ENCODE measurements around the gene LRRC71. TPM values are rescaled to one million over a fixed set of nuclear protein-coding genes. Genes with fewer than 3 reads are reported as not detected.

LRRC71 gene
- total RNA-seq, 4 donors from 2014 or later = 0.40 TPM; not detected in 3

DNA sequence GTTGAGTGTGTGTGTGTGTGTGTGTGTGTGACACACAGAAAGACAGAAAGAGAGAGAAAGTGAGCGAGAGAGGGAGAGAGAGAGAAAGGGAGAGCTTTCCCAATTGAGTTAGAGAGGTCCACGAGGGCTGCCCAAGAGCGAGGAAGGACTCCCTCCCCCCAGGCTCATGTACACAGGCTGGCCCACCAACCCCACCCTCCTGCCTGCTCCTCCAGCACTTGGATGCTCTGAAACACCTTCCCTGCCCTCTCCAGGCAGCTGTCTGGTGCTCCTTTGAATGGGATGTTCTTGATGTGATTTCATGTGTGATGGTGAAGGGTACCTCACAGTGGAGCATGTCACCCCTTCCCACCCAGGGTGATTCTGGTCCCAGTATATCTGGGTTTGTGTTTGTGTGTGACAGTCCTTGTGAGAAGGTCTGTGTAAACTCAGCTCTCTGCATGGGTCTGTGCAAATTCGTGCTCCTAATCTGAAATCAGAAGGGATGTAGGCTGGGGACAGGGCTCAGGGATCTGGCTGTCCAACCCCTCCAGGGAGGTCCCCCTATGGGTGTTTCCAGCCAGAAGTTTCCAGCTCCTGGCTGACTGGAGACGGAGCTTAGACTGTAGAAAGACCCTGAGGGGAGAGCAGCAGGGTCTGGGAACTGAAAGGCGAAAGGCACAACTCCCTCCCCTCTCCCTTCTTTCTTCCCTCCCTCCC, 33.7 kb upstream of the LRRC71 start:
- no peak overlapping the region for H3K27ac ChIP-seq

DNA sequence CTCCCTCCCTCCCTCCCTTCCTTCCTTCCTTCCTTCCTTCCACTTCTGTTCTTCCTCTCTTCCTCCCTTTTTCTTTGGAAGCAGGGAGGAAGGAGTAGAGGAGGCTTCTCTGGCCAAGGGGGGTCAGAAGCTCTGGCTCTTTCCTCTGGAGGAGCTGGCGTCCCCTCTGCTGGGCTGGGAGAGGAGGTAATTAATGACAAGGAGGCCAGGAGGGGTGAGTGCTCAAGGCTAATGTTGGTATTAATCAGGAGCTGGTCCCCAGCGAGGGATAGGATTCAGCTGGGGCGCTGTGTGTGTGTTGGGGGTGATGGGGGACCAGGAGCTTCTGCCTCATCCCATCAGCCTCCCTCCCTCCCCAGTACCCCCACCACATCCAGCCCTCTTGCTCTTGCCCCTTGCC, 33.1 kb upstream of the LRRC71 start:
- peaks cover 0 to 5% (median 0%) of the 10 kb centered on the region in 3 donors for H3K4me1 ChIP-seq
- peaks cover 49% of the 10 kb centered on the region for H3K27me3 ChIP-seq
- H3K36me3 ChIP-seq = no peaks in the 10 kb centered on the region
- no CpG with 5 or more reads among the region's 3 CpGs for WGBS, 2 donors (ENCODE audit: low coverage in 1 of 2)
- no peak for ATAC-seq
- no peak overlapping the region for H3K27ac ChIP-seq
- no peaks in the 10 kb centered on the region for H3K9me3 ChIP-seq
- H3K4me3 ChIP-seq = no peak overlapping the region
- no peak for TF ChIP-seq EP300 (IDR thresholded peaks at IDR 0.05)
- TF ChIP-seq, protein P1, sequence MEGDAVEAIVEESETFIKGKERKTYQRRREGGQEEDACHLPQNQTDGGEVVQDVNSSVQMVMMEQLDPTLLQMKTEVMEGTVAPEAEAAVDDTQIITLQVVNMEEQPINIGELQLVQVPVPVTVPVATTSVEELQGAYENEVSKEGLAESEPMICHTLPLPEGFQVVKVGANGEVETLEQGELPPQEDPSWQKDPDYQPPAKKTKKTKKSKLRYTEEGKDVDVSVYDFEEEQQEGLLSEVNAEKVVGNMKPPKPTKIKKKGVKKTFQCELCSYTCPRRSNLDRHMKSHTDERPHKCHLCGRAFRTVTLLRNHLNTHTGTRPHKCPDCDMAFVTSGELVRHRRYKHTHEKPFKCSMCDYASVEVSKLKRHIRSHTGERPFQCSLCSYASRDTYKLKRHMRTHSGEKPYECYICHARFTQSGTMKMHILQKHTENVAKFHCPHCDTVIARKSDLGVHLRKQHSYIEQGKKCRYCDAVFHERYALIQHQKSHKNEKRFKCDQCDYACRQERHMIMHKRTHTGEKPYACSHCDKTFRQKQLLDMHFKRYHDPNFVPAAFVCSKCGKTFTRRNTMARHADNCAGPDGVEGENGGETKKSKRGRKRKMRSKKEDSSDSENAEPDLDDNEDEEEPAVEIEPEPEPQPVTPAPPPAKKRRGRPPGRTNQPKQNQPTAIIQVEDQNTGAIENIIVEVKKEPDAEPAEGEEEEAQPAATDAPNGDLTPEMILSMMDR (IDR thresholded peaks at IDR 0.05) = no peak
- TF ChIP-seq POLR2AphosphoS5 (IDR thresholded peaks at IDR 0.05) = no peak
- no peak for TF ChIP-seq POLR2A (IDR thresholded peaks at IDR 0.05)

More for the DNA sequence above, 33.7 kb upstream of the LRRC71 start:
- no peak for ATAC-seq
- Histone ChIP-seq H3K27me3 (peaks cover 55% of the 10 kb centered on the region), H3K36me3 (no peaks in the 10 kb centered on the region), H3K4me3 (no peak overlapping the region), H3K9me3 (no peaks in the 10 kb centered on the region), H3K4me1 (no peaks in the 10 kb centered on the region)
- TF ChIP-seq POLR2AphosphoS5 (IDR thresholded peaks at IDR 0.05) (no peak), EP300 (IDR thresholded peaks at IDR 0.05) (no peak), POLR2A (IDR thresholded peaks at IDR 0.05) (no peak)
- TF ChIP-seq, protein P1 (IDR thresholded peaks at IDR 0.05) = no peak
- WGBS, 2 donors (ENCODE audit: low coverage in 1 of 2) = 10 to 62% methylated on average over 2 to 5 of the region's 6 CpGs

DNA sequence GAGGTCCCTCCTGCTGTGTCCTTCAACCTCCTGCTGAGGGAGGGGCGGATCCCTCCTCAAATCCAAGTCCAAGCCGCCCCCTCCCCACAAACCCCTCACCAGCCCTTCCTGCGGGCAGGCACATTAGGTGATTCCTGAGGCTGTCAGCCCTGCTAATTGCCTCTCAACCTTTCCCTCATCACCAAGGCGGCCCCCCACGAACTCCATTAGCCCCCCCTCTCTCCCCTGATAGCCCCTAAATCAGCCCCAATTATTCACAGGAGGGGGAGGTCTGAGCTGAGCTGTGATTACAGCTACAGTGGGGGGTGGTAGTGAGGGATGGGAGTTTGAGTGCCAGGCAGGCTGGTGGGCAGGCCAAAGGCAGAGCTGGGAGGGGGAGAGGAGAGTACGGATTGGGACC, 32.7 kb upstream of the LRRC71 start:
- TF ChIP-seq EP300 (IDR thresholded peaks at IDR 0.05) (no peak), POLR2AphosphoS5 (IDR thresholded peaks at IDR 0.05) (no peak), POLR2A (IDR thresholded peaks at IDR 0.05) (no peak)
- TF ChIP-seq, protein P1 (IDR thresholded peaks at IDR 0.05) = no peak
- no peak overlapping the region for H3K4me3 ChIP-seq
- H3K4me1 ChIP-seq = peaks cover 0 to 9% (median 0%) of the 10 kb centered on the region in 3 donors
- H3K27me3 ChIP-seq = peaks cover 48% of the 10 kb centered on the region
- no peaks in the 10 kb centered on the region for H3K36me3 ChIP-seq
- 43% methylated on average over 4 of the region's 6 CpGs; no CpG with 5 or more reads in 1 of the 2 donors for WGBS, 2 donors (ENCODE audit: low coverage in 1 of 2)
- H3K9me3 ChIP-seq = no peaks in the 10 kb centered on the region
- no peak for ATAC-seq
- H3K27ac ChIP-seq = no peak overlapping the region

DNA sequence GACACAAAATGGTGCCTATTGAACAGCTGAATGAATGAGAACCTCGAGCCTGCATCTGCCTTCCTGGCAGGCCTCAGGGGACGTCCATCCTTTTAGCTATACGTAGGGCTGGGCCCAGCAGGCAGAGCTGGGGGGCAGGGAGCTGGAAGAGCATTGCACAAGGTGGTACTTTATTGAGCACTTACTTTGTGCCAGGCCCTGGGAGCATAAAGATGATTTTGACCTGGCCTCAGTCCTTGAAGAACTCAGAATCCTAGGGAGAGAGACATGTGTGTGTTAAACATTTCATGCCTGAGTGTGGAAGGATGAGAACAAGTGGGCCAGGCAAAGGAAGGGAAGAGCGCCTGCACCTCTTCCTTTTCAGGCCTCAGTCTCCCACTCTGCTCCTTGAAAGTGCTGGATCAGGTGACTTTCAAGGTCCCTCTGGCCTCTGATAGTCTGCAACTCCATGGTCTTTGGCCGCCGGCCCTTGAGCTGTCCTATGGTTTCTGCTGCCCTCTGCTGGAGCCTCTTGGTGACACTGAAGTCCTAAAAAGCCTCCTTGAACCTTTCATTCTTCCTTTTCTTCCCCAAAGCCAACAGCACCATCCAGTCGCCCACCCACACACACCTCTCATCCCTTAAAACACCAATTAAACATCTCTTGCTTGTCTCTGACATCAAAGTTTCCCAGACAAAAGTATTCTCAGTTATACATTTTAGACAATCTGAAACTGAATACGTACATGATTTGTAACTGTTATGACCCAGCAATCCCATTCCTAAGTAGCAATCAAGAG, 30.4 kb upstream of the LRRC71 start:
- Histone ChIP-seq H3K36me3 (no peaks in the 10 kb centered on the region), H3K4me1 (peaks cover 0 to 32% (median 10%) of the 10 kb centered on the region in 3 donors), H3K27me3 (peaks cover 54% of the 10 kb centered on the region), H3K9me3 (no peaks in the 10 kb centered on the region), H3K27ac (no peak overlapping the region), H3K4me3 (no peak overlapping the region)
- TF ChIP-seq, protein P1 (IDR thresholded peaks at IDR 0.05) = peak in 3 of 4 experiments; percentile 60 to 81 (median 63)
- TF ChIP-seq POLR2A (IDR thresholded peaks at IDR 0.05) = no peak
- peak; percentile 35 for ATAC-seq
- WGBS, 2 donors (ENCODE audit: low coverage in 1 of 2) = 34 to 39% methylated on average over 7 to 8 of the region's 8 CpGs
